SU-DHL-6 (cell line): ENCODE measurements around the gene XIRP2.

Experiments
- H2AFZ ChIP-seq: fragments of 200-600 bp; sonication (generic); 2 replicates; pipeline ENCODE4 v1.6.1; 2014; ENCODE audit warnings: low read depth, mild to moderate bottlenecking, moderate library complexity, mixed read lengths, antibody characterized with exemption, low read length; ENCODE audit not compliant: severe bottlenecking
- H3F3A ChIP-seq: fragments of 200-600 bp; shearing (Covaris generic); 2 replicates; pipeline ENCODE4 v1.6.0; 2016; ENCODE audit warnings: antibody characterized with exemption, mild to moderate bottlenecking; ENCODE audit not compliant: insufficient read depth
- H3K27ac ChIP-seq: fragments of 200-600 bp; sonication (generic); 2 replicates; pipeline ENCODE4 v1.5.1; 2016; ENCODE audit warnings: low read depth, mild to moderate bottlenecking, low read length, moderate library complexity, mixed read lengths
- H3K27me3 ChIP-seq: fragments of 200-600 bp; sonication (generic), shearing (Covaris generic); 2 replicates; pipeline ENCODE4 v1.6.0; 2014; ENCODE audit warnings: mild to moderate bottlenecking, low read length
- H3K36me3 ChIP-seq: fragments of 200-600 bp; sonication (generic); 2 replicates; pipeline ENCODE4 v1.6.1; 2014; ENCODE audit warnings: mild to moderate bottlenecking, low read length, mixed read lengths
- H3K4me2 ChIP-seq: fragments of 300-600, 200-600 bp; shearing (Covaris generic), sonication (generic); 2 replicates; pipeline ENCODE4 v1.6.0; 2014; ENCODE audit warnings: low read length, low read depth, mild to moderate bottlenecking; ENCODE audit not compliant: poor library complexity, severe bottlenecking
- H3K4me3 ChIP-seq: fragments of 200-600 bp; sonication (generic); 2 replicates; pipeline ENCODE4 v1.5.1; 2014; ENCODE audit warnings: antibody characterized with exemption, low read length, mild to moderate bottlenecking, mixed read lengths; ENCODE audit not compliant: insufficient read depth, poor library complexity, severe bottlenecking
- H3K79me2 ChIP-seq: fragments of 200-600 bp; sonication (generic); 2 replicates; pipeline ENCODE4 v1.6.1; 2014; ENCODE audit warnings: mild to moderate bottlenecking, low read length, moderate library complexity; ENCODE audit not compliant: insufficient read depth
- H3K9ac ChIP-seq: fragments of 200-600 bp; sonication (generic); 2 replicates; pipeline ENCODE4 v1.7.0; 2014; ENCODE audit warnings: mild to moderate bottlenecking, low read length
- H3K9me2 ChIP-seq: fragments of 200-600 bp; sonication (generic); replicated peaks from 2 replicates; pipeline ENCODE4 v1.6.1; 2014; ENCODE audit warnings: low read length; ENCODE audit not compliant: insufficient read depth
- H3K9me3 ChIP-seq: fragments of 200-600 bp; sonication (generic); 2 replicates; pipeline ENCODE4 v1.6.1; 2014; ENCODE audit warnings: low read length, mixed read lengths; ENCODE audit not compliant: insufficient read depth
- H4K20me1 ChIP-seq: fragments of 200-600 bp; sonication (generic); 2 replicates; pipeline ENCODE4 v1.6.1; 2014; ENCODE audit warnings: low read depth, mild to moderate bottlenecking, antibody characterized with exemption, low read length, moderate library complexity, mixed read lengths
- EZH2phosphoT487 ChIP-seq: fragments of 200-600 bp; sonication (generic), shearing (Covaris generic); conservative IDR thresholded peaks from 2 replicates; pipeline ENCODE4 v1.6.1; 2018; ENCODE audit warnings: mild to moderate bottlenecking, antibody characterized with exemption, low read length, moderate library complexity, mixed read lengths
- TF ChIP-seq, protein P1 (sequence below): fragments of 200-600 bp; sonication (generic); IDR thresholded peaks from one replicate; pipeline ENCODE4 v1.5.1; 2017; ENCODE audit warnings: antibody characterized with exemption, mild to moderate bottlenecking, low read length, moderate library complexity; ENCODE audit not compliant: insufficient read depth, poor library complexity, severe bottlenecking

XIRP2 gene

DNA sequence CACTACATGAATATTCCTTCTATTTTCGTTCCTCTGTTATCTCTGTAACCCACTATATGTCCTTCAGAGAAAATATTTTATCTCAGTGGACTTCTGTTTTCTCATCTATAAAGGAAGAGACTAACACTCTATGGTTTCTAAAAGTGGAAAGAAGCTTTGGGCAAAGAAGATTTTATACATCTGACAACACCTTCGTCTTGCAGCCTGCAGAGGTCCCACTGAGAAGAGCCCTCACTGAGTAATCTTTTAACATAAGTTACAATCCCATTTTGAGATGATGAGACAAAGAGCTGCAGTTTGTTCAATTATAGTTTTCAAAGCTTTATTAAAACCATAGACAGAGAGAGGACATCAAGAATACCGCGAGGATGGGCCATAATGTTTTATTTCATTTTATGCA lies 28.7 kb downstream of the XIRP2 start:
- no peaks in the 10 kb centered on the region for H3K36me3 ChIP-seq
- no peaks in the 10 kb centered on the region for H4K20me1 ChIP-seq
- H3K9me3 ChIP-seq: no peaks in the 10 kb centered on the region
- no peaks in the 10 kb centered on the region for H3K79me2 ChIP-seq
- no peaks in the 10 kb centered on the region for H3F3A ChIP-seq
- H3K9ac ChIP-seq: no peak overlapping the region
- H3K9me2 ChIP-seq: no peaks in the 10 kb centered on the region
- H3K27me3 ChIP-seq: no peaks in the 10 kb centered on the region
- H3K4me3 ChIP-seq: no peak overlapping the region
- TF ChIP-seq EZH2phosphoT487: no peak
- TF ChIP-seq, protein P1, sequence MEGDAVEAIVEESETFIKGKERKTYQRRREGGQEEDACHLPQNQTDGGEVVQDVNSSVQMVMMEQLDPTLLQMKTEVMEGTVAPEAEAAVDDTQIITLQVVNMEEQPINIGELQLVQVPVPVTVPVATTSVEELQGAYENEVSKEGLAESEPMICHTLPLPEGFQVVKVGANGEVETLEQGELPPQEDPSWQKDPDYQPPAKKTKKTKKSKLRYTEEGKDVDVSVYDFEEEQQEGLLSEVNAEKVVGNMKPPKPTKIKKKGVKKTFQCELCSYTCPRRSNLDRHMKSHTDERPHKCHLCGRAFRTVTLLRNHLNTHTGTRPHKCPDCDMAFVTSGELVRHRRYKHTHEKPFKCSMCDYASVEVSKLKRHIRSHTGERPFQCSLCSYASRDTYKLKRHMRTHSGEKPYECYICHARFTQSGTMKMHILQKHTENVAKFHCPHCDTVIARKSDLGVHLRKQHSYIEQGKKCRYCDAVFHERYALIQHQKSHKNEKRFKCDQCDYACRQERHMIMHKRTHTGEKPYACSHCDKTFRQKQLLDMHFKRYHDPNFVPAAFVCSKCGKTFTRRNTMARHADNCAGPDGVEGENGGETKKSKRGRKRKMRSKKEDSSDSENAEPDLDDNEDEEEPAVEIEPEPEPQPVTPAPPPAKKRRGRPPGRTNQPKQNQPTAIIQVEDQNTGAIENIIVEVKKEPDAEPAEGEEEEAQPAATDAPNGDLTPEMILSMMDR: no peak
- H3K4me2 ChIP-seq: no peak overlapping the region
- H3K27ac ChIP-seq: no peak overlapping the region
- H2AFZ ChIP-seq: no peak overlapping the region

DNA sequence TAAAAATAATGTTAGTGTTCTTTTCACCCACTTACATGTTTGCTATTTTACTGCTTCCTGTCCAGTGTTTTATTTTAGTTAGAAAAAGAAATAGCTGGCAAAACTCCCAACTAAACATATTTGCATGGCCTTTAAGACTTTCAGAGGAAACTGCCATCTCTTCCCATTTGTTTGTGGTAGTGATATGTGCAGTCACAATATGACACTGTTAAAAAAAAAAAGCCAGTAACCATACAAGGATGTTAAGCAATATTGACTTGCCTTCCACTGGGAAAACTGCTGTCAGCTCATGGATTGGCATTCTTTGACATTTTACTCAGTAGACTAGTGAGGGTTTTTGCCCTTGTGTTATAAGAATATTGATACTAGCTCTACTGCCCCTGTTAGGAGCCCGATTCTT lies 29.1 kb downstream of the XIRP2 start:
- no peaks in the 10 kb centered on the region for H3K27me3 ChIP-seq
- H3K9me3 ChIP-seq: no peaks in the 10 kb centered on the region
- no peaks in the 10 kb centered on the region for H3K9me2 ChIP-seq
- no peak for TF ChIP-seq EZH2phosphoT487
- TF ChIP-seq, protein P1: no peak
- no peaks in the 10 kb centered on the region for H3K79me2 ChIP-seq
- no peak overlapping the region for H3K9ac ChIP-seq
- H3K36me3 ChIP-seq: no peaks in the 10 kb centered on the region
- H3K4me2 ChIP-seq: no peak overlapping the region
- H3K4me3 ChIP-seq: no peak overlapping the region
- H3F3A ChIP-seq: no peaks in the 10 kb centered on the region
- H4K20me1 ChIP-seq: no peaks in the 10 kb centered on the region
- no peak overlapping the region for H2AFZ ChIP-seq
- H3K27ac ChIP-seq: no peak overlapping the region

DNA sequence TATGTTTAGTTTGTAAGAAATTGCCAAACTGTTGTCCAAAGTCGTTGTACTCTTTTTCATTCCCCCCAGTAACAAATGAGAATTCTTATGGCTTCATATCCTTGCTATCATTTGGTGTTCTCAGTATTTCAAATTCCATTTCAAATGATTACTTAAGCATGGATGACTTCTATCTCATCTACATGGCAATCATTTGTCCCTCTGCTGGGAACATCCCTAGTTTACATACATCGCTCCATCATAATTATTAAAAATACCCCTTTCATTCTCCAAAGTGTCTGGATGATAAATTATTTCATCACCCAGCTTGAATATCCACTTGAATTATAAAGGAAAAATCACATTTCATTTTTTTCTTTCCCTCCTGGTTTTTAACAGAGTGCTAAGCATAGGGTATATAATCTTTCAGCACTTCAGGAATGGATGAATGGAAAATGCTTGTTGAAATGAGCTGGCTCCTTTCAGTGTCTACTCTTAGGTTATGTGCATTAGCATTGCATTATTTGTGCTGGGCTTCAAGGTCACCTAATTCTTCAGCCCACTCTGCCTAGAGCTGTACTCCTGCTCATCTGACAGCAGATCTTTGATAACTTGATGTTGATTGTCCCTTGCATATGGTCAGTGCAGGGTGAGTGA lies 33.1 kb downstream of the XIRP2 start:
- no peaks in the 10 kb centered on the region for H3K36me3 ChIP-seq
- H3K4me2 ChIP-seq: no peak overlapping the region
- H2AFZ ChIP-seq: no peak overlapping the region
- H3K27ac ChIP-seq: no peak overlapping the region
- H3K9me2 ChIP-seq: no peaks in the 10 kb centered on the region
- no peaks in the 10 kb centered on the region for H3K79me2 ChIP-seq
- H3K9me3 ChIP-seq: no peaks in the 10 kb centered on the region
- no peaks in the 10 kb centered on the region for H3K27me3 ChIP-seq
- TF ChIP-seq, protein P1: no peak
- no peak for TF ChIP-seq EZH2phosphoT487
- no peaks in the 10 kb centered on the region for H4K20me1 ChIP-seq
- no peak overlapping the region for H3K9ac ChIP-seq
- H3F3A ChIP-seq: no peaks in the 10 kb centered on the region
- no peak overlapping the region for H3K4me3 ChIP-seq
